Ascending aorta (tissue), 2 donors: ENCODE data around the gene SLC30A1. TPM values are rescaled to one million over a fixed set of nuclear protein-coding genes. Genes with fewer than 3 reads are reported as not detected.

Source experiments
- DNase-seq, 2 donors: peaks; one replicate each; pipeline ENCODE4 v3.0.0-alpha.2; 2019; ENCODE audit warnings: low spot score in 2 of 2
- H3K27ac ChIP-seq, 2 donors: fragments of 200-600 bp; sonication (generic); one replicate each; pipeline ENCODE4 v1.5.1; 2016 to 2017; ENCODE audit warnings: mild to moderate bottlenecking in 1 of 2
- H3K27me3 ChIP-seq: fragments of 200-600 bp; sonication (generic); one replicate; pipeline ENCODE4 v1.5.1; 2017
- H3K36me3 ChIP-seq, 2 donors: fragments of 200-600 bp; sonication (generic); one replicate each; pipeline ENCODE4 v1.5.1; 2016
- H3K4me1 ChIP-seq, 2 donors: fragments of 200-600 bp; sonication (generic); one replicate each; pipeline ENCODE4 v1.5.1; 2016 to 2017; ENCODE audit warnings: mild to moderate bottlenecking in 1 of 2
- H3K4me3 ChIP-seq, 2 donors: fragments of 200-600 bp; sonication (generic); one replicate each; pipeline ENCODE4 v1.5.1; 2016 to 2017; ENCODE audit warnings: mild to moderate bottlenecking in 1 of 2
- H3K9me3 ChIP-seq, 2 donors: fragments of 200-600 bp; sonication (generic); one replicate each; pipeline ENCODE4 v1.5.1; 2016
- intact Hi-C: fragments of 100-400 bp; cut with DNase I; formaldehyde crosslinking; loops from one replicate; pipeline ENCODE4 v1.15.1; 2023
- total RNA-seq: library from RNA; depleted of rRNA; stranded (reverse); fragments of >200 nt; gene quantifications from one replicate; pipeline ENCODE4 v1.1.0, GENCODE V29; 2016
- TF ChIP-seq, protein P1 (sequence below), 3 experiments: fragments of 200-600 bp in 2 of 3; fragments of 450-650 bp in 1 of 3; sonication (generic) in 2 of 3; IDR thresholded peaks; one replicate each; pipeline ENCODE4 v1.5.1; 2016 to 2019; ENCODE audit warnings: antibody characterized with exemption in 3 of 3, mild to moderate bottlenecking in 1 of 3, moderate library complexity in 1 of 3

SLC30A1 gene
- total RNA-seq, 1 donor from 2014 or later = 8.9 TPM

DNA sequence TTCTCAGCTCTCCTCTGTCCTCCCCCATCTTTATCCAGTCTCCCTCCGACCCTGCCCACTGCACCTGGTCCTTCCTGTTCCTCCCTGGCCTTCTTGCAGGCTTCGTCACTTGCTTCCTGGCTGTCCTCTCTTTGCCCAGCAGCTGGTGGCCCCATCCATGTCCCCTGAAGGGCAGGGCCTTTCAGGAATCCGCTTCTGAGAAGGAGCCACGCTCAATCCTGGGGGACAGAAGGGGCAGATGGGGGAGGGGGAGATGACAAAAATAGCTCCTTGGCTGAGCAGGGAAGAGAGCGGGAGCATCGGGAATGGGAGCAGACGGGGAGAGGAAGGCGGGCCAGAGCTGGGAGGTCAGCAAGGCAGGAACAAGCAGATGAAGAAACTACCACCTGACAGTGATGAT, 40.7 kb downstream of the SLC30A1 start:
- TF ChIP-seq, protein P1, sequence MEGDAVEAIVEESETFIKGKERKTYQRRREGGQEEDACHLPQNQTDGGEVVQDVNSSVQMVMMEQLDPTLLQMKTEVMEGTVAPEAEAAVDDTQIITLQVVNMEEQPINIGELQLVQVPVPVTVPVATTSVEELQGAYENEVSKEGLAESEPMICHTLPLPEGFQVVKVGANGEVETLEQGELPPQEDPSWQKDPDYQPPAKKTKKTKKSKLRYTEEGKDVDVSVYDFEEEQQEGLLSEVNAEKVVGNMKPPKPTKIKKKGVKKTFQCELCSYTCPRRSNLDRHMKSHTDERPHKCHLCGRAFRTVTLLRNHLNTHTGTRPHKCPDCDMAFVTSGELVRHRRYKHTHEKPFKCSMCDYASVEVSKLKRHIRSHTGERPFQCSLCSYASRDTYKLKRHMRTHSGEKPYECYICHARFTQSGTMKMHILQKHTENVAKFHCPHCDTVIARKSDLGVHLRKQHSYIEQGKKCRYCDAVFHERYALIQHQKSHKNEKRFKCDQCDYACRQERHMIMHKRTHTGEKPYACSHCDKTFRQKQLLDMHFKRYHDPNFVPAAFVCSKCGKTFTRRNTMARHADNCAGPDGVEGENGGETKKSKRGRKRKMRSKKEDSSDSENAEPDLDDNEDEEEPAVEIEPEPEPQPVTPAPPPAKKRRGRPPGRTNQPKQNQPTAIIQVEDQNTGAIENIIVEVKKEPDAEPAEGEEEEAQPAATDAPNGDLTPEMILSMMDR (IDR thresholded peaks at IDR 0.05) = no peak
- intact Hi-C loops = no loop called here

DNA sequence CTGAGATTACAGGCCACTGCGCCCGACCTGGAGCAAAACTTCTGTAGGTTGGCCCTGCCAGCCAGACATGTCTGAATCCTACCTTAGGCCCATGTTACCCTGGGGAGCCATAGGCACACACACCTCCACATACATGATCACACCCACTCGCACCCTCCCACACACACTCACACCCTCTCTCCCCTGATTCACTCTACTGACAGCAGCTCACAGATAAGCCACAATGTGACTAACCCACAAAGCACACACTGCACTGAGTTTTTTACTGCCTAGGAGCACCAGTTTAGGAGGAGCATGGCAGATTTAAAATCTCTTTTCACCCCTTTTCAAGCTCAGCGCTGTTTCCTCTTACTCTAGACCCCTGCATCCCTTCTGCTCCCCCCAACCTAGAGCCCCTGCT, 41.7 kb downstream of the SLC30A1 start:
- intact Hi-C loops = no loop called here

More for the DNA sequence above, 40.7 kb downstream of the SLC30A1 start:
- no peak overlapping the region for H3K27ac ChIP-seq
- no peaks in the 10 kb centered on the region for H3K27me3 ChIP-seq
- DNase-seq = no peak
- H3K4me3 ChIP-seq = no peak overlapping the region
- H3K4me1 ChIP-seq = no peaks in the 10 kb centered on the region
- H3K36me3 ChIP-seq = no peaks in the 10 kb centered on the region
- no peaks in the 10 kb centered on the region for H3K9me3 ChIP-seq

DNA sequence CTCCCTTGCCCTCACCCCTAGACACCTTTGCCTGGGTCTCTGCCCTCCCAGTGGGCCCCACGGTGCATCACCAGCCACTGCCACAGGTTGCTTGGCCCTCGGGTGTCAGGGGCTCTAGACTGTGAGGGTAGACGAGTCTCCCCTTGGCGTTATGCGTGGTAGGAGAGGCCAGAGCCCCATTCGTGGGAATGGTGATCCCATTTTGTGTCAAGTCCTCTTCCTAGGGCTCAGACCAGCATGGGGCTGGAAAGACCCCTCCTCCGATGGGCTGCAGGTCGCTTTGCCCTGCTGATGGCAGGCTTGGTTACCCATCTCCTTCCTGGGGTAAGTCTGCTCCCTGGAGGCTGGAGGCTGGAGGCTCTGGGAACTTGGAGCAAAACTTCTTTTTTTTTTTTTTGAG, 42.4 kb downstream of the SLC30A1 start:
- intact Hi-C loops = no loop called here
- H3K9me3 ChIP-seq = no peaks in the 10 kb centered on the region
- no peak overlapping the region for H3K27ac ChIP-seq
- H3K4me1 ChIP-seq = no peaks in the 10 kb centered on the region
- H3K36me3 ChIP-seq = no peaks in the 10 kb centered on the region
- DNase-seq = no peak
- no peak overlapping the region for H3K4me3 ChIP-seq
- TF ChIP-seq, protein P1 (IDR thresholded peaks at IDR 0.05) = no peak
- no peaks in the 10 kb centered on the region for H3K27me3 ChIP-seq

More for the DNA sequence above, 41.7 kb downstream of the SLC30A1 start:
- Histone ChIP-seq H3K4me3 (no peak overlapping the region), H3K27me3 (no peaks in the 10 kb centered on the region), H3K4me1 (no peaks in the 10 kb centered on the region), H3K36me3 (no peaks in the 10 kb centered on the region), H3K9me3 (no peaks in the 10 kb centered on the region), H3K27ac (no peak overlapping the region)
- DNase-seq = no peak
- TF ChIP-seq, protein P1 (IDR thresholded peaks at IDR 0.05) = no peak

DNA sequence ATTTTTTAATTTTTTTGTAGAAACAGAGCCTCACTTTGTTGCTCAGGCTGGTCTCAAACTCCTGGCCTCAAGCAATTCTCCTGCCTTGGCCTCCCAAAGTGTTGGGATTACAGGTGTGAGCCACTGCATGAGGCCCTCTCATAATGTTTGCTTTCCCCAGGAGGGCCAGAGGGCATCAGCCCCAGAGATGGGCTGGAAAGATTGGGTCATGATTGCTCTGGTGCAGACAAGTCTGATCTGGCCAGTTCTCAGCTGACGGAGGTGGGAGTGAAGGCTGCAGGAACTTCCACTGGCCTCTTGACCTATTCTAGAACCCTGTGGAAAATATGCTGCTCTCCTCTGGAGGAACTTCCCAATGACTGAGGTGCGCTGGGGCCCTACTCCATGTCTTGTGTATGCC, 43.6 kb downstream of the SLC30A1 start:
- H3K27ac ChIP-seq = no peak overlapping the region
- H3K9me3 ChIP-seq = no peaks in the 10 kb centered on the region
- TF ChIP-seq, protein P1 (IDR thresholded peaks at IDR 0.05) = no peak
- no peak for DNase-seq
- no peaks in the 10 kb centered on the region for H3K27me3 ChIP-seq
- H3K4me1 ChIP-seq = no peaks in the 10 kb centered on the region
- H3K4me3 ChIP-seq = no peak overlapping the region
- intact Hi-C loops = no loop called here
- no peaks in the 10 kb centered on the region for H3K36me3 ChIP-seq

DNA sequence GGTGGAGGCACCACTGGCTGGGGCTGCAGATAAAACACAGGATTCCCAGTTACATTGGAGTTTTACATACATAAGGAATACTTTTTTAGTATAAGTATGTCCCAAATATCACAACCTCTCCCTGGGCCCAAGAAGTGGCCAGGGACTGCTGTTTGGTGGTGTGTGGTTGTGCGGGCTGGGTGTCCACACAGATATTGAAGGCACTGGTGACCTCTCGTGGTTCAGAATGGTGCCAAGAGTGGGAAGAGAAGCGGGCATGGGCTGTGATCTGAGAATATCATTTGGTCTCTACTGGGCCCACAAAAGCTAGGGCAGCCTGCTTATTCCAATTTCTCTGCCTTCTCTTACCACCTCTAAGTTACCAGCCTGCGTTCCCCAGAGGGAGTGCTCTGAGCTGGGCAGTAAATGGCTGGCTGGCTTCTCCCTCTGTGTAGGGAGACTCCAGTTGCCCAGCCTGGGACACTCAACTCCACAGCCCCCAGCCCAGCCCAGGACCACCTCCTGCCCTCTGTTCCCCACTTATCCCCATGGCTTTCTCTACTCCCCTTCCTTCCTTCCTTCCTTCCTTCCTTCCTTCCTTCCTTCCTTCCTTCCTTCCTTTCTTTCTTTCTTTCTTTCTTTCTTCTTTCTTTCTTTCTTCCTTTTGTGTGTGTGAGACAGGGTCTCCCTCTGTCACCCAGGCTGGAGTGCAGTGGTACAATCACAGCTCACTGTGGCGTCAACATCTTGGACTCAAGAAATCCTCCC, 44.2 kb downstream of the SLC30A1 start:
- DNase-seq = no peak
- TF ChIP-seq, protein P1 (IDR thresholded peaks at IDR 0.05) = no peak
- no peaks in the 10 kb centered on the region for H3K9me3 ChIP-seq
- H3K4me3 ChIP-seq = no peak overlapping the region
- H3K27me3 ChIP-seq = no peaks in the 10 kb centered on the region
- peaks cover 0 to 2% of the 10 kb centered on the region in 2 donors for H3K4me1 ChIP-seq
- intact Hi-C loops = no loop called here
- H3K27ac ChIP-seq = no peak overlapping the region
- H3K36me3 ChIP-seq = no peaks in the 10 kb centered on the region
